ENCODE results near the gene TNNT3. TPM values are rescaled to one million over a fixed set of nuclear protein-coding genes. Genes with fewer than 3 reads are reported as not detected.
A peak's percentile ranks its signal among the peaks of the same experiment; 100 is the strongest.

The TNNT3 gene
- total and polyA plus RNA-seq, 8 donors, result 0.24 to 6.6 (median 1.1) TPM

DNA sequence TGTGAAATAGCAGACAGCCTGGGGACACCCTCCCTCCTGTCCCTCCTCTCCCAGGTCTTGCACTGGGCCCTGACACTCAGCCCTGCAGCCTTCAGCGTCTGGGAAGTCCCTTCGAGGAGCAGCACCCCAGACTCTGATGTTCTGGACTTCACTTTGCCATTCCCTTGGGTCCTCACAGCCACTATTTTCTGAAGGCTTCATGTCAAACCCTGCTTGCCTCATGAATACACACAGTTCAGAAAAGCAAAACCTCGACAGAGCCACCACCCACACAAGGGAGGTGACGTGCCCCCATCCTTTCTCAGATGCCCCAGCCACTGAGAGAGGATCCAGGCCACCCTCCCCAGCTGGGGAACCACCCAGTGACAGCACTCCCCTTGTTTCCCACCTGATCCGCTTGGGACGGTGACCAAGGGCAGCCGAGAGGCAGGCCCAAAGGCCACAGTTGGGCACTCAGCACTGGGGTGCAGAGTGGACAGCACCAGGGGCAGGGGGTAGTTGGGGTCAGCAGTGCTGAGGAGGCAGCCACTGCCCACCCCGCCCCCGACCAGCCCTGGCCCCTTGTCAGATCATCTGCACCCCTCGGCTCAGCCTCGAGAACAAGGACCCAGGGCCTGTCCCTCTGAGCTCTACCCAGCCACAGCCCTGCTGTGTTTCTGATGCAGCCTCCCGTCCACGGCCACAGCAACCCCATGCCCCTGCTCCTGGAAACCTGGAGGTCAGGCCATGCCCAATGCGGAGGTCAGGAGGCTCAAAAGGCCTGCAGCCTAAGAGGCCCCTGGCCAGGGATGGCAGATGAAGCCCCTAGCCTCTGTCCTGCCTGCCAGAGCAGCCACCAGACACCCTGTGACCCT is 3.1 kb upstream of the TNNT3 start:
- intact Hi-C loops (cut with DNase I), result loop anchor here (1.0 kb wide), 1 partner anchor 23 kb away; no protein-coding TSS in a partner anchor
- Histone ChIP-seq H3K27me3 (no peaks in the 10 kb centered on the region), H3K36me3 (no peaks in the 10 kb centered on the region), H3K27ac (no peak overlapping the region), H3K9me3 (no peaks in the 10 kb centered on the region), H3K4me3 (no peak overlapping the region), H3K4me1 (no peaks in the 10 kb centered on the region)
- 78 to 89% methylated on average over 14 of the region's 14 CpGs for WGBS, 2 donors
- DNase-seq, result peak in 2 of 6 donors; percentile 30 to 49
- no peak for ATAC-seq
- no peak for FAIRE-seq
- TF ChIP-seq, protein P1, sequence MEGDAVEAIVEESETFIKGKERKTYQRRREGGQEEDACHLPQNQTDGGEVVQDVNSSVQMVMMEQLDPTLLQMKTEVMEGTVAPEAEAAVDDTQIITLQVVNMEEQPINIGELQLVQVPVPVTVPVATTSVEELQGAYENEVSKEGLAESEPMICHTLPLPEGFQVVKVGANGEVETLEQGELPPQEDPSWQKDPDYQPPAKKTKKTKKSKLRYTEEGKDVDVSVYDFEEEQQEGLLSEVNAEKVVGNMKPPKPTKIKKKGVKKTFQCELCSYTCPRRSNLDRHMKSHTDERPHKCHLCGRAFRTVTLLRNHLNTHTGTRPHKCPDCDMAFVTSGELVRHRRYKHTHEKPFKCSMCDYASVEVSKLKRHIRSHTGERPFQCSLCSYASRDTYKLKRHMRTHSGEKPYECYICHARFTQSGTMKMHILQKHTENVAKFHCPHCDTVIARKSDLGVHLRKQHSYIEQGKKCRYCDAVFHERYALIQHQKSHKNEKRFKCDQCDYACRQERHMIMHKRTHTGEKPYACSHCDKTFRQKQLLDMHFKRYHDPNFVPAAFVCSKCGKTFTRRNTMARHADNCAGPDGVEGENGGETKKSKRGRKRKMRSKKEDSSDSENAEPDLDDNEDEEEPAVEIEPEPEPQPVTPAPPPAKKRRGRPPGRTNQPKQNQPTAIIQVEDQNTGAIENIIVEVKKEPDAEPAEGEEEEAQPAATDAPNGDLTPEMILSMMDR (IDR thresholded peaks at IDR 0.05), result no peak

DNA sequence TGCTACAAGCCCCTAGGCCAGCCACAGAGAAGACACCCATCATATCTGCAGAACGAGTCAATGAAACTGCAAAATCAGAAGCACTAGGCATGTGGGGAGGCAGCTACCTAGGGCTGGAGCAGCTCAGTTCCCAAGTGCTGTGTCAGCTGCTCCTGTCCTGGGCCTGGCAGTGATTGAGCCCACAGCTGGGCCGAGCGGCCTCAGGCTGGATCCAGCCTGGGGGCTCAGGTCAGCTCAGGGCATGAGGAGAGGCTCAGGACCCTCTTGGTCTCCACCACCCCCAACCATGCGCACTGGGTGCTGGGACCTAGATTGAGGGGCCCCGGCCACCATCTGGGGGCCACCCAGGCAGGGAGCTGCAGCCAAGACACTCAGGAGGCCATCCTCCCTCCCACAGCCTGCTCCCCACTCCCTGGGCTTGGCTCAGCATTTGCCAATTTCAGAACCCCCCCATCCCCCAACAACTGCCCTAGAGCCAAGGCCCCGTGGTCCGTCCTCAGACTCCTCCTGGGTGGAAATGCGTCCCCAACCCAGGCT is 2.4 kb upstream of the TNNT3 start:
- intact Hi-C loops (cut with DNase I), result loop anchor here (1.0 kb wide), 1 partner anchor 24 kb away; no protein-coding TSS in a partner anchor
- no peaks in the 10 kb centered on the region for H3K9me3 ChIP-seq
- no peaks in the 10 kb centered on the region for H3K4me1 ChIP-seq
- no peak overlapping the region for H3K4me3 ChIP-seq
- DNase-seq, result peak in 1 of 6 donors; percentile 50
- no peak for FAIRE-seq
- 56 to 75% methylated on average over 7 to 8 of the region's 8 CpGs for WGBS, 2 donors
- H3K27ac ChIP-seq, result no peak overlapping the region
- no peaks in the 10 kb centered on the region for H3K27me3 ChIP-seq
- no peak for ATAC-seq
- TF ChIP-seq, protein P1 (IDR thresholded peaks at IDR 0.05), result no peak
- H3K36me3 ChIP-seq, result no peaks in the 10 kb centered on the region

DNA sequence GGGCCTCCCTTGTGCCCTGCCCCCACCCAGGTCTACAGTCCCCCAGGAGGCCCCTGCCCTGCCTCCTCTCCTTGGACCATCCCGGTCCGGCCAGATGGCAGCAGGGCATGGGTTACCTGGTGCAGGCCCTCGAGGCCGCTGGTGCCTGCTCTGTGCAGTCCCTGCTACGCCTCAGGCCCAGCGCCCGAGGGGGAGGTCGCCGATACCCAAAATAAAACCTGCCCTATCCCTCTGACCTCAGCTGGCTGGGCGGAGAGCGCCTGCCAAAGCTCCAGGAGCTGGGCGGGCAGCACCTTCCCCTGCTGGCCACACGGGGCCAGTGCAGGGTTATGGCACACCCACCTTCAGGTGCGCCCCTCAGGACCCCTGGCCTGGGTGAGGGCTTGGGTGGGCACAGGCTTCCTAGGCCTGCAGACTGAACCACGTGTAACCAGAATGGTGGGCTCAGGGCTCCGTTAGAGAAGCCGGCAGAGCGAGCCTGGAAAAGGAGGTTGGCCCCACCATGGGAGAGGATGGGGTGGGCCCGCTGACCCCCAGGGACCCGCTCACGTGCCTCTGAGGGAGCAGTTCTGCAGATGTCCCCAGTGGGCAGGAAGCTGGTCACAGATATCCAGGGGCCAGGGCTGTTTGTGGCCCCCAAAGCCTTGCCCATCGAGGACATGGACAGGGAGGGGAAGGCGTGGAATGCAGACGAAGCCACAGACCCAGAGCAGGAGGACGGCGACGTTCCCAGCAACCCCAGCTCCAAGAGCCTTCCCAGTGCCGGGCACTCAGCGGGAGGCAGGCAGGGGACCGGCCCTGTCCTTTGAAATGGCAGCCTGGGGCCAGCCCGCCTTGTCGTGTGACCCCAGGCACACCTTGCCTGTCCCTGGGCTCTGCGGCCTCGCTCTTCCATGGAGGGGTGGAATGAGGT is 1.7 kb upstream of the TNNT3 start:
- Histone ChIP-seq H3K4me1 (no peaks in the 10 kb centered on the region), H3K27me3 (no peaks in the 10 kb centered on the region), H3K36me3 (no peaks in the 10 kb centered on the region), H3K27ac (no peak overlapping the region), H3K9me3 (no peaks in the 10 kb centered on the region), H3K4me3 (no peak overlapping the region)
- intact Hi-C loops (cut with DNase I), result no loop called here
- ATAC-seq (peak in 3 of 4 donors; percentile 41 to 72 (median 70)), DNase-seq (peak in 3 of 6 donors; percentile 38 to 72 (median 71)), FAIRE-seq (no peak)
- TF ChIP-seq, protein P1 (IDR thresholded peaks at IDR 0.05), result peak in 3 of 4 donors; percentile 25 to 61 (median 45)
- 57 to 61% methylated on average over 33 to 34 of the region's 34 CpGs for WGBS, 2 donors

DNA sequence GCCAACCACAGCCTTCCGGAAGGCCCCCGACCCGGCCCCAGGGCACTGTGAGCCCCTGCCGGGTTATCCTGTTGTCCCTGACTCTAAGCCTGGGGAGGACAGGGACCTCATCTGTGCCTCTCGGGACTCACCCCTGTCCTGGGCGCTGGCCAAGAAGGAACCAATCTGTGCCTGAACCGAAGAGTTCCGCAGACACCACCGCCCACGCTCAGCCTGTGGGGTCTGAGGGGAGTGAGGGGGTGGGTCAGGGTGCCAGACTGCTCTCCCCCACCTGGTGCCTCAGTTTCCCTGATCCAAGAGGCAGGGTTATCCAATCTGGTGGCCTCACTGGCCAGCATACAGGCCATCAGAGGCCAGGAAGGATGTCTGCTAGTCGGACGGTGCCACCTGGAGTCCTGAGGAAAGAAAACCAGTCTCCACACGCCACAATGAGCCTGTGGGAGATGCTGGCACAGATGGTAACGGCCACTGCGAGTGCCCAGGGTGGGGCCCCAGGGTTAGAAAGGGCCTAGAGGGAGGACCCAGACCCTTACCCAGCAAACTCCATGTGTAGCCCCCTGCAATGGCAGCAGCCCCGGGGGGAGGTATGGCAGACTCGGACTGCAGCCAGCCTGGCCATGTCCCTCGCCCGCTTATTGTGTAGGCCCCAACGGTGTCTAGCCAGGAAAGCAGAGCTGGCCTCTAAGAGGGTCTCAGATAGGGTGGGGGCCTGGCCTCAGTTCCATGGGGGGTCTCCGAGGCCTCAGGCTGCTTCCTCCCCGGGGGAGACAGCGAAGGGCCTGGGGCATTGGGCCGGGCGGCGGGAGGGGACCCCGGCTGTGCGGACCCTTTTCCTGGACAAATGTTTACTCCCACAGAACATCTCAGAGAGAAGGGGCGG is 827 bp upstream of the TNNT3 start:
- DNase-seq (peak in 3 of 6 donors; percentile 35 to 58 (median 53)), FAIRE-seq (no peak), ATAC-seq (peak in 3 of 4 donors; percentile 11 to 29 (median 22))
- intact Hi-C loops (cut with DNase I), result no loop called here
- H3K4me3 ChIP-seq, result no peak overlapping the region
- TF ChIP-seq, protein P1 (IDR thresholded peaks at IDR 0.05), result no peak
- no peak overlapping the region for H3K27ac ChIP-seq
- H3K27me3 ChIP-seq, result no peaks in the 10 kb centered on the region
- no peaks in the 10 kb centered on the region for H3K4me1 ChIP-seq
- no peaks in the 10 kb centered on the region for H3K9me3 ChIP-seq
- H3K36me3 ChIP-seq, result no peaks in the 10 kb centered on the region
- 69 to 75% methylated on average over 24 to 29 of the region's 29 CpGs for WGBS, 2 donors

Measured in pancreas (tissue), 10 donors.